Activated naive CD8-positive, alpha-beta T cell treated with anti-CD3 and anti-CD28 coated beads for 36 hours (primary cell): ENCODE data around the gene UNC80. TPM values are rescaled to one million over a fixed set of nuclear protein-coding genes. Genes with fewer than 3 reads are reported as not detected.

Experiments
- DNase-seq: peaks from one replicate; pipeline ENCODE4 v3.0.0; 2021
- H3K27ac Mint-ChIP-seq: one replicate; pipeline ENCODE4 v1.8.0; 2022; ENCODE audit warnings: mild to moderate bottlenecking, moderate library complexity, mixed read lengths
- H3K27me3 Mint-ChIP-seq: one replicate; pipeline ENCODE4 v1.8.0; 2022; ENCODE audit warnings: mild to moderate bottlenecking, mixed read lengths
- H3K36me3 Mint-ChIP-seq: one replicate; pipeline ENCODE4 v1.8.0; 2021; ENCODE audit warnings: mild to moderate bottlenecking, mixed read lengths
- H3K4me1 Mint-ChIP-seq: one replicate; pipeline ENCODE4 v1.8.0; 2021; ENCODE audit warnings: mixed read lengths
- H3K4me3 Mint-ChIP-seq: one replicate; pipeline ENCODE4 v1.8.0; 2022; ENCODE audit warnings: mild to moderate bottlenecking, moderate library complexity, mixed read lengths
- H3K9me3 Mint-ChIP-seq: one replicate; pipeline ENCODE4 v1.8.0; 2022; ENCODE audit warnings: mixed read lengths
- total RNA-seq, 2 experiments: library from RNA; stranded (reverse); gene quantifications; one replicate each; pipeline ENCODE4 v1.2.3, GENCODE V29; 2021

The UNC80 gene, protein sequence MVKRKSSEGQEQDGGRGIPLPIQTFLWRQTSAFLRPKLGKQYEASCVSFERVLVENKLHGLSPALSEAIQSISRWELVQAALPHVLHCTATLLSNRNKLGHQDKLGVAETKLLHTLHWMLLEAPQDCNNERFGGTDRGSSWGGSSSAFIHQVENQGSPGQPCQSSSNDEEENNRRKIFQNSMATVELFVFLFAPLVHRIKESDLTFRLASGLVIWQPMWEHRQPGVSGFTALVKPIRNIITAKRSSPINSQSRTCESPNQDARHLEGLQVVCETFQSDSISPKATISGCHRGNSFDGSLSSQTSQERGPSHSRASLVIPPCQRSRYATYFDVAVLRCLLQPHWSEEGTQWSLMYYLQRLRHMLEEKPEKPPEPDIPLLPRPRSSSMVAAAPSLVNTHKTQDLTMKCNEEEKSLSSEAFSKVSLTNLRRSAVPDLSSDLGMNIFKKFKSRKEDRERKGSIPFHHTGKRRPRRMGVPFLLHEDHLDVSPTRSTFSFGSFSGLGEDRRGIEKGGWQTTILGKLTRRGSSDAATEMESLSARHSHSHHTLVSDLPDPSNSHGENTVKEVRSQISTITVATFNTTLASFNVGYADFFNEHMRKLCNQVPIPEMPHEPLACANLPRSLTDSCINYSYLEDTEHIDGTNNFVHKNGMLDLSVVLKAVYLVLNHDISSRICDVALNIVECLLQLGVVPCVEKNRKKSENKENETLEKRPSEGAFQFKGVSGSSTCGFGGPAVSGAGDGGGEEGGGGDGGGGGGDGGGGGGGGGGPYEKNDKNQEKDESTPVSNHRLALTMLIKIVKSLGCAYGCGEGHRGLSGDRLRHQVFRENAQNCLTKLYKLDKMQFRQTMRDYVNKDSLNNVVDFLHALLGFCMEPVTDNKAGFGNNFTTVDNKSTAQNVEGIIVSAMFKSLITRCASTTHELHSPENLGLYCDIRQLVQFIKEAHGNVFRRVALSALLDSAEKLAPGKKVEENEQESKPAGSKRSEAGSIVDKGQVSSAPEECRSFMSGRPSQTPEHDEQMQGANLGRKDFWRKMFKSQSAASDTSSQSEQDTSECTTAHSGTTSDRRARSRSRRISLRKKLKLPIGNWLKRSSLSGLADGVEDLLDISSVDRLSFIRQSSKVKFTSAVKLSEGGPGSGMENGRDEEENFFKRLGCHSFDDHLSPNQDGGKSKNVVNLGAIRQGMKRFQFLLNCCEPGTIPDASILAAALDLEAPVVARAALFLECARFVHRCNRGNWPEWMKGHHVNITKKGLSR (N-terminal part only)
- not detected for total RNA-seq

DNA sequence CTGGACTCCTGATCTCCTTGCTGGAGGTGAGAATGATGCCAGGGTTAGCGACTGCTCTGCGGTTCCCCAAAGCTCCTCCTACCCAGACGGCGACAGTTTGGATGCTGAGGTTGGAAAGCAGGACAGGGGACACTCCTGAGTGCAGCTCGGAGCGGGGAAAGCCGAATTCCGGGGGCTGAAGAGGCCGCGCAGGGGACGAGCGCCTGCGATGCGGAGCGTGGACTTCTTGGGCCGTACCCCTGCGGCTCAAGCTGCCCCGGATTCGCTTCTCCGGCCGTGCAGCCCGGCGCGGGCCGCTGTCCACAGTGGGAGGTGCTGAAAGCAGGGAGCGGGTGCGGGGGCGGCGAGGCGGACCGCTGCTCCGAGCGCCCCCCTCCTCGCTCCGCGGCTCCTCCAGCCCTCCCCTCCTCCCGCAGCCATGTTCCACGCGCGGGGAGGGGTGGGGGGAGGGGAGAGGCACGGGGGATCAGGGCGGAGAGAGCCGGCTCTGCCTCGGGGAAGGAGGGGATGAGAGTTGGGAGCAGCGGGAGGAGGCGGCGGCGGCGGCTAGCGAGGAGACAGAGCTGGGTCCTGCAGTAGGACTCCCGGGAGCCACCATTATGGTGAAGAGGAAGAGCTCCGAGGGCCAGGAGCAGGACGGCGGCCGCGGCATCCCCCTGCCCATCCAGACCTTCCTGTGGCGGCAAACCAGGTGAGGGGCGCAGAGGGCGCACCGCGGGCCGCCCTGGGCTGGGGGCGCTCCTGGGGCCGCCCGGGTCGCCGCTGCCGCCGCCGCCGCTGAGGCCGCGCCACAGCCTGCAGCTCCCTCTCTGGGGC, at the start of gene UNC80:
Gene UNC80 (plus strand): TSS at position 359 of the 816 bp plus-strand sequence. CDS start 241 bp downstream, at position 600.
- DNase-seq, result peak; percentile 41
- Mint-ChIP-seq H3K36me3 (peaks cover 1% of the 10 kb centered on the region), H3K9me3 (no peaks in the 10 kb centered on the region), H3K4me1 (peaks cover 3% of the 10 kb centered on the region), H3K4me3 (no peak within 1 kb of the TSS), H3K27me3 (peaks cover 32% of the 10 kb centered on the region), H3K27ac (no peak within 1 kb of the TSS)

DNA sequence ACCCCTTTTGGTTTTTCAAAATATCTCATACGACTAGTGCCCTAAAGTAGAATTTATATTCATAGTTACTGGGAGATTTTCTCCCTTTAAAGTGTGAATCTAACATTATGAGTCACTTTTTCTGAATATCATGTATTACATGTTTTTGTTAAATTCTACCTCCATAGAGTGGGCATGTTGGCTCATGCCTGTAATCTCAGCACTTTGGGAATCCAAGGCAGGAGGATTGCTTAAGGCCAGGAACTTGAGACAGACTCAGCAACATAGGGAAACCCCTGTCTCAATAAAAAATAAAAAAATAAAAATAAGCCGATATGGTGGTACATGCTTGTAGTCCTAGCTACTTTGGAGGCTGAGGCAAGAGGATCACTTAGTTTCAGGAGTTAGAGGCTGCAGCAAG, 45.3 kb upstream of the UNC80 start:
- DNase-seq, result no peak
- Mint-ChIP-seq H3K36me3 (no peaks in the 10 kb centered on the region), H3K9me3 (no peaks in the 10 kb centered on the region), H3K27me3 (no peaks in the 10 kb centered on the region), H3K27ac (no peak overlapping the region), H3K4me3 (no peak overlapping the region), H3K4me1 (no peaks in the 10 kb centered on the region)

DNA sequence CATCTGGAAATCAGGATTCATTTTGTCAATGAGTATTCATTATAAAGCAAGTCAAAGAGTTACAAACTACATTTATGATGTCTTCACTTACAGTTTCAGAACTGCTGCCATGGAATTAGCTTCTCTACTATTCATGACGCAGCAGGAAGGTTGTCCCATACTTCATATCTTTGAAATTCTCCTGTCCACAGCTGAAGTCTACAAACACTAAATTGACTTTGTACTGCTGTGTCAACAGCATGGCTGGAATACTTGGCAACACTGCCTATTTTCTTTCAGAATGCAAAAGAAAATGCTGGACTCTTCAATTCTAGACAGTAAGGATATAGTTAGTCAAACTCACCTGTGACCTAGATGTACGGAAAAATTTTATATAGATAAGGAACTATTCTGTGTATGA, 44.6 kb upstream of the UNC80 start:
- no peaks in the 10 kb centered on the region for H3K36me3 Mint-ChIP-seq
- H3K9me3 Mint-ChIP-seq, result no peaks in the 10 kb centered on the region
- no peaks in the 10 kb centered on the region for H3K4me1 Mint-ChIP-seq
- H3K27me3 Mint-ChIP-seq, result no peaks in the 10 kb centered on the region
- no peak for DNase-seq
- H3K4me3 Mint-ChIP-seq, result no peak overlapping the region
- no peak overlapping the region for H3K27ac Mint-ChIP-seq

DNA sequence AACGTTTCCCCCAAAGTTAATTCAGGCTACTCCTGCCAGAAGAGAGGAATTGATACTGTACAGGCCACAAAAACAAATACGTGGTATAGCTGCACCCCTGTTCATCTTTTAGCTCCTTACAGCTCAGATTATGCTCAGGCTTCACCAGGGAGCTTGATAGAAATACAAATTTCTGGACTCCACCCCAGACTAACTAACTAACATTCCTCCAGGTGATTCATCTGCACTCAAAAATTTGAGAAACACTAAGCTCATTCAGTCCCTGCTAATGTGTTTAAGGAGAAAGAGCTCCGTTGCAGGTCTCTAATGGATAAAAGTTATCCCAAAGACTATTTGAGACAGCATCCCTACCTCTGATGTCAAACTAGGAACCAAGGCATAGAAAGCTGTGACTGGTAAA, 36.8 kb upstream of the UNC80 start:
- Mint-ChIP-seq H3K27ac (no peak overlapping the region), H3K27me3 (peaks cover 5% of the 10 kb centered on the region), H3K4me1 (no peaks in the 10 kb centered on the region), H3K9me3 (no peaks in the 10 kb centered on the region), H3K4me3 (no peak overlapping the region), H3K36me3 (no peaks in the 10 kb centered on the region)
- no peak for DNase-seq

DNA sequence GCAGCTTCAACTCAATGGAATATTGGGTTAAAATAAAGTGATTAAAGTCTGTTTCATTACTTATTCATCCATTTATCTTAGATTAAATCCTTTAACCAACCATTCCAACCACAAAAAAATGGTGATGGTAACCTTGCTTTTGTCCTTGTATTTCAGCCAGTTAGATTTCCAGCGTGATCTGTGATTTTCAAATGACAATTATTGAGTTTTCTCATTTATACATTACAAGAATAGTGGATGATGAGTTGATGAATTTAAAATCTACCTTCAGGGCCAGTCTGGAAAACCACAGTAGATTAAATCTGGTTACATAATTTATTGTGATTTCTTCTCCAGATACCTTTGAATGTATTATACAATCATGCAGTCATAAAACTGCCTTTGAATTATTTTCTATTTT, 29.7 kb upstream of the UNC80 start:
- H3K27me3 Mint-ChIP-seq, result no peaks in the 10 kb centered on the region
- no peak for DNase-seq
- peaks cover 4% of the 10 kb centered on the region for H3K9me3 Mint-ChIP-seq
- no peak overlapping the region for H3K27ac Mint-ChIP-seq
- no peak overlapping the region for H3K4me3 Mint-ChIP-seq
- no peaks in the 10 kb centered on the region for H3K36me3 Mint-ChIP-seq
- no peaks in the 10 kb centered on the region for H3K4me1 Mint-ChIP-seq

DNA sequence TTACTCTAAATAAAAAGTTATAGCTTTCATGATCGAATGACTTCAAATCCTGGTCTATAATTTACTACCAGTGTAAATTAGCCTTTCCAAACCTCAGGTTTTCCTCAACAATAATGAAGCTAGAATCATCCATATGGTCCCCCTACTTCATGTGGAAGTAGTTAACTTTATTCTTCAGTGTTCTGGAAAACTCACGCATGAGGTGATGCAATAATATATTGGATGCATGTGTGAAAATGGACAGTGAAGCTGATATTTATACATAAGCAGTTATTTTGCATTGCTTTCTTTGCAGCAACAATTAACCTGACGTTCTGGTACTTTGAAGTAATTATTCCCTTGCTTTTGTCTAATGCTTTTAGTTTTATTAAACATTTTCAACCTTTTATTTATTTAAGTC, 18.6 kb upstream of the UNC80 start:
- Mint-ChIP-seq H3K4me1 (no peaks in the 10 kb centered on the region), H3K9me3 (no peaks in the 10 kb centered on the region), H3K27me3 (peaks cover 6% of the 10 kb centered on the region), H3K36me3 (no peaks in the 10 kb centered on the region), H3K4me3 (no peak overlapping the region), H3K27ac (no peak overlapping the region)
- DNase-seq, result no peak

DNA sequence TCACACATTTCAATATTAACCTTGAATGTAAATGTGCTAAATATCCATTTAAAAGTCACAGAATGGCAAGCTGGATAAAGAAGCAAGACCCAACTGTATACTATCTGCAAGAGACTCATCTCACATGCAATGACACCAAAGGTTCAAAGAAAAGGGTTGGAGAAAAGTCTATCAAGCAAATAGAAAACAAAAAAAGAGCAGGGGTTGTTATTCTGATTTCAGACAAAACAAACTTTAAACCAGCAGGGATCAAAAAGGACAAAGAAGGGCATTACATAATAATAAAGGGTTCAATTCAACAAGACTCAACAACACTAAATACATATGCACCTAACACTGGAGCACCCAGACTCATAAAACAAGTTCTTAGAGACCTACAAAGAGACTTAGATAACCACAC, 14.5 kb upstream of the UNC80 start:
- H3K4me3 Mint-ChIP-seq, result no peak overlapping the region
- peaks cover 6% of the 10 kb centered on the region for H3K27me3 Mint-ChIP-seq
- H3K27ac Mint-ChIP-seq, result no peak overlapping the region
- no peaks in the 10 kb centered on the region for H3K4me1 Mint-ChIP-seq
- DNase-seq, result no peak
- H3K36me3 Mint-ChIP-seq, result no peaks in the 10 kb centered on the region
- H3K9me3 Mint-ChIP-seq, result no peaks in the 10 kb centered on the region

DNA sequence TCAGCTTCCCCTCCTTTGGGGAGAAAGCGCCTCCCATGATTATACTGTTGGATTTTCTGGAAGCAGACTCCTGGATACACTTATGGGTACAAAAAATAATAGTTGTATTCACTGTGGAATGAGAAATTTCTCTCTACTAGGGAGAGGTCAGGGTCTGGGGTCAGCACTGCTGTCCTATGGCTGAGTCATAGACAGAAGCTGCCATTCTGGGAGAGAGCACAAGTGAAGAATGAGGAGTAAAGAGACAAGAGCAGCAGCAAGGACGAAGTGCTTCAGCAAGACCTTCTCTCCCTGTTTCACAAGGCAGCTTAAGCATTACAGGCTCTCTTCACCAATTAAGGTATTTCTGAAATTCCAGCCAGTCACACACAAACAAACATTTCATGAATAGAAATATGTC, 10.1 kb upstream of the UNC80 start:
- Mint-ChIP-seq H3K27me3 (no peaks in the 10 kb centered on the region), H3K9me3 (peaks cover 2% of the 10 kb centered on the region)

DNA sequence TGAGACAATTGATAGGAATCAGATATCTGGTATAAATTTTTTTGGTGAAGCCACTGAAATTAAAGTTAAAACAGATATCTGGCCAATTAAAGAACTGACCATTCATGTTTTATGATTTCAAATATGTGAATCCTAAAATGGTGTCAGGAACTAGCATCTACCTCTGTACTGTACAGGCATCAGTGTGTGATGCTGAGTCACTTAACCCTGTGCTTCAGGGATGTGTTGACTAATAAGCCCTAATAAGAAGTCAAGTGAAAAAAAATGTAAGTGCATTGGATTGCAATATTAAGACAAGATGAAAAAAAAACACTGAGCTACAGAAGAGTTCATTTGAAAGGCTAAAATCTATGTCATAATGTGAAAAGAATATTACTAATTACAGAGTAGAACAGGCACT, 9.1 kb upstream of the UNC80 start:
- no peaks in the 10 kb centered on the region for H3K36me3 Mint-ChIP-seq
- peaks cover 2% of the 10 kb centered on the region for H3K9me3 Mint-ChIP-seq
- H3K27ac Mint-ChIP-seq, result no peak overlapping the region
- H3K27me3 Mint-ChIP-seq, result no peaks in the 10 kb centered on the region
- no peaks in the 10 kb centered on the region for H3K4me1 Mint-ChIP-seq
- H3K4me3 Mint-ChIP-seq, result no peak overlapping the region
- no peak for DNase-seq

More for the DNA sequence above, 10.1 kb upstream of the UNC80 start:
- Mint-ChIP-seq H3K4me1 (no peaks in the 10 kb centered on the region), H3K4me3 (no peak overlapping the region), H3K27ac (no peak overlapping the region), H3K36me3 (no peaks in the 10 kb centered on the region)
- DNase-seq, result no peak

DNA sequence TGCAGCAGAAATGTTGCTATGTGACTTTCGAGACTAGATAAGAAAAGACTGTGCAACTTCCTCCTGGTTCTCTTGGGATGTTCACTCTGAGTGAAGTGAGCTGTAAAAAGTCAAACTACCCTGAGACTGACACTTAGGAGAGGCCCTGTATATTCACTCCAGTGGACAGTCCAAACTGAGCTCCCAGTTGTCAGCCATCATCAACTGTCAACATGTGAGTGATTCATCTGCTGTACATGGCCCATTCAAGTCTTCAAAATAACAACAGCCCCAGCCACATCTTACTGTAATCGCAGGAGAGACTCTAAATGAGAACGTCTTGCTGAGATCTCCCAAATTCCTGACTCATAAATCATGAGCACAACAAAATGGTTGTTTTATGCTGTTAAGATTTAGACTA, 8.5 kb upstream of the UNC80 start:
- peaks cover 2% of the 10 kb centered on the region for H3K9me3 Mint-ChIP-seq
- DNase-seq, result no peak
- H3K36me3 Mint-ChIP-seq, result no peaks in the 10 kb centered on the region
- no peaks in the 10 kb centered on the region for H3K4me1 Mint-ChIP-seq
- no peak overlapping the region for H3K4me3 Mint-ChIP-seq
- no peaks in the 10 kb centered on the region for H3K27me3 Mint-ChIP-seq
- no peak overlapping the region for H3K27ac Mint-ChIP-seq

DNA sequence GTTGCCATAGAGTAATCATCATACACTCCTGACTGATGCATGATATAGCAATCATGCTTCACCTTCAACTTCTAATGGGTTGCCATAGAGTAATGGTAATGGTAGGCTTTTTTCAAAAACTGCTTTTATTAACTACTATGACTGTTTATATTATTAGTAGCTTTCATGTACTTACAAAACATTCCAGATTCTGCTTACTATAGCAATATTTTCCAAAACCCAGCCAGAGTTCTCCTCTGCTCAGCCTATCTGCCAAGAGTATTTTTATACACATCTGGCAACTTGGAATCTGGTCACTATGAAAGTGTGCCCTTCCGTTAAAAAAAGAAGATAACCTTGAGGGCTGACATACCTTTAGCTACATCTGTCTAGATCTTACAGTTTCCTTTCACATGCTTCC, 5.0 kb upstream of the UNC80 start:
- Mint-ChIP-seq H3K27ac (no peak overlapping the region), H3K4me1 (peaks cover 3% of the 10 kb centered on the region), H3K36me3 (peaks cover 1% of the 10 kb centered on the region), H3K9me3 (peaks cover 2% of the 10 kb centered on the region), H3K27me3 (peaks cover 19% of the 10 kb centered on the region), H3K4me3 (no peak overlapping the region)
- DNase-seq, result no peak

DNA sequence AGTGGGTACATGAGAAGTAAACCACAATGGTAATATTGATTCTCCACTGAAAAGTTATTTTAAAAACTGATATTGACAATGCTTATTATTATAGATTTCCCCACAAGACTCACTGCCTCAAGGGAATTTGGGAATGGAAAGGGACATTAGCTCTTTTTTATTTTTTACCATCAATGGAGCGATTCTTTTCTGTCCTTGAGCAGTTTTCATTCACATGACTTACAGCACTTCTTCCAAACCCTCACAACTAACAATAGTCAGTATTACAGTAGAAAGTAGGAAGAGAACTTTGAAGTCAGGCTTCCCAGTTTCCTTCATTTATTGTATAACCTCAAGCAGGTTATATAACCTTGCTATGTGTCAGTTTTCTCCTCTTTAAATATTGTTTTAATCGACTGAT, 4.3 kb upstream of the UNC80 start:
- DNase-seq, result no peak
- Mint-ChIP-seq H3K4me3 (no peak overlapping the region), H3K9me3 (peaks cover 2% of the 10 kb centered on the region), H3K36me3 (peaks cover 1% of the 10 kb centered on the region), H3K27me3 (peaks cover 20% of the 10 kb centered on the region), H3K27ac (no peak overlapping the region), H3K4me1 (peaks cover 3% of the 10 kb centered on the region)

DNA sequence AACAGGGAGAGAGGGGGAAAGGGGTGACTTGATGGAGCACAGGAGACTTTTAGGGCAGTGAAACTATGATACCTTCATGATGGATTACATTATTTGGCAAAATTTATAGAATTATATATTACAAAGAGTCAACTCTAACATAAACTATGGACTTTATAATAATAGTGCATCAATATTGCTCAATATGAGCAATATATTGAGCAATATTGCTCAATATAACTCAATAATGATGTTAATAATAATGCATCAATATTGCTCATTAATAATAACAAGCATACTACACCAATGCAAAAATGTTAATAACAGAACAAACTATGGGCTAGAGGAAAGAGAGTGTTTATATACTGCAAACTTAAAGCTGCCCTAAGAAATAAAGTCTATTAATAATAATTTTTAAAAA, 3.1 kb upstream of the UNC80 start:
- H3K4me1 Mint-ChIP-seq, result peaks cover 3% of the 10 kb centered on the region
- no peak for DNase-seq
- H3K27ac Mint-ChIP-seq, result no peak overlapping the region
- H3K27me3 Mint-ChIP-seq, result peaks cover 29% of the 10 kb centered on the region
- H3K4me3 Mint-ChIP-seq, result no peak overlapping the region
- H3K36me3 Mint-ChIP-seq, result peaks cover 1% of the 10 kb centered on the region
- peaks cover 2% of the 10 kb centered on the region for H3K9me3 Mint-ChIP-seq

DNA sequence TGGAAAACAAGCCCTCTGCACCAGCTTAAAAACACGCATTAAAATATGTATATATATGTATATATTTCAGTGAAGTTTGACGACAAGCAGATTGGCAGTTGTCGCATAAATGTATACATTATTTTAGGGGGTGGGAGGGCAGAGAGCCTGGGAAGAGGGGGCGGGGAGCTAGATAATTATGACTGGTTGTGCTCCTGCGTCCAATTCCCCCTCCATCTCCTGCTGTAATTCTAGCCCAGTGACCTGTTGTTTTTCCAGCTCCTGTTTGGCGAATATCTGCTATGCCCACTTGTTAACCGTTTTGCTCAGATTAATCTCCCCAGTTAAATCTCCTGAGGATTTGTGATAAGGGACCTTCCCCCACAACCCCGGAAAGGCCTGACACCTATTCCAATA, 656 bp downstream of the UNC80 start:
- Mint-ChIP-seq H3K4me1 (peaks cover 3% of the 10 kb centered on the region), H3K9me3 (no peaks in the 10 kb centered on the region), H3K4me3 (no peak overlapping the region), H3K27me3 (peaks cover 32% of the 10 kb centered on the region), H3K27ac (no peak overlapping the region), H3K36me3 (peaks cover 1% of the 10 kb centered on the region)
- DNase-seq, result no peak
